LNCAP (cell line): ENCODE measurements around the gene FAM114A2.

ENCODE experiments used
- CTCF ChIP-seq: fragments of 450-650 bp; IDR thresholded peaks from 2 replicates; pipeline ENCODE4 v1.5.1; 2017; ENCODE audit warnings: mild to moderate bottlenecking

Gene FAM114A2

GRCh38 chr5:154025951-154026350, 12.8 kb downstream of the FAM114A2 start:
- TF ChIP-seq CTCF, result no peak

- no peak for TF ChIP-seq CTCF
Observed at GRCh38 chr5:154015071-154015693, 23.5 kb downstream of the FAM114A2 start.

- TF ChIP-seq CTCF, result no peak
Observed at GRCh38 chr5:154010660-154011059, 28.1 kb downstream of the FAM114A2 start.

- TF ChIP-seq CTCF, result no peak
Observed at GRCh38 chr5:154005648-154006047, 33.1 kb downstream of the FAM114A2 start.

- TF ChIP-seq CTCF, result no peak
Observed at GRCh38 chr5:154002511-154003020, 36.1 kb downstream of the FAM114A2 start.

DNA sequence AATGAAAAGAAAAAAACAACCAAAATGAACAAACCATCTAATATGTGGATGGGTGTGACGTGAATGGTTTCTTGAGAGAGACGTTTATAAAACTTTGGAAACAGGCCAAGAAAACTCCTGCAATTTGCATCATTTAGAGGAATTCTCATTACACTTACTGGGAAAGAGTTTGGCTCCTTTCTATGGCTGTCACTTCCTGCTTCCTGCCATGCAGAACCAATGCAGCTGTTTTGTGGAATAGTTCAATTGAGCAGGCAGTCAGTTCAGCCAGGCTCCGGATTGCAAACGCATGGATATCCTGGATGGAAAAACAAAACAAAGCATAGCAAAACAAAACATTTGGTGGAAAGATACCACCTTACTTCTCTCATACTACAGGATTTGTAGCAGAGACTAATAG, 36.6 kb downstream of the FAM114A2 start:
- TF ChIP-seq CTCF, result no peak

GRCh38 chr5:154000703-154001102, 38.0 kb downstream of the FAM114A2 start:
- no peak for TF ChIP-seq CTCF

GRCh38 chr5:153999995-154000394, 38.7 kb downstream of the FAM114A2 start:
- TF ChIP-seq CTCF, result no peak
